HG03432 (cell line): ENCODE results near the gene RAB11FIP3.

Experiments
- ATAC-seq: cut with Tn5 transposase; IDR thresholded peaks from one replicate; pipeline ENCODE4 v1.9.1; 2021; ENCODE audit warnings: mild to moderate bottlenecking, moderate library complexity; ENCODE audit not compliant: unreplicated experiment

RAB11FIP3 gene

DNA sequence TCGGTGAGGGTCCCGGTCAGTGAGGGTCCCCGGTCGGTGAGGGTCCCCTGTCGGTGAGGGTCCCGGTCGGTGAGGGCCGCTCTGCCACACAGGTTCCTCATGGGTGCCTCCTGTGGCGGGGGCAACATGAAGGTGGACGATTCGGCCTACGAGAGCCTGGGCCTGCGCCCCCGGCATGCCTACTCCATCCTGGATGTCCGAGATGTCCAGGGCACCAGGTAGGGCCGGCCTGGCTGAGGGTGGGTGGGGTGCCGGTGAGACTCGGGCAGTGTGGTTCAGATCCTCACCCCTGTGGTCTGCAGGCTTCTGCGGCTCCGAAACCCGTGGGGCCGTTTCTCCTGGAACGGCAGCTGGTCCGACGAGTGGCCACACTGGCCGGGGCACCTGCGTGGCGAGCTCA lies 125.8 kb downstream of the RAB11FIP3 start:
- no peak for ATAC-seq

DNA sequence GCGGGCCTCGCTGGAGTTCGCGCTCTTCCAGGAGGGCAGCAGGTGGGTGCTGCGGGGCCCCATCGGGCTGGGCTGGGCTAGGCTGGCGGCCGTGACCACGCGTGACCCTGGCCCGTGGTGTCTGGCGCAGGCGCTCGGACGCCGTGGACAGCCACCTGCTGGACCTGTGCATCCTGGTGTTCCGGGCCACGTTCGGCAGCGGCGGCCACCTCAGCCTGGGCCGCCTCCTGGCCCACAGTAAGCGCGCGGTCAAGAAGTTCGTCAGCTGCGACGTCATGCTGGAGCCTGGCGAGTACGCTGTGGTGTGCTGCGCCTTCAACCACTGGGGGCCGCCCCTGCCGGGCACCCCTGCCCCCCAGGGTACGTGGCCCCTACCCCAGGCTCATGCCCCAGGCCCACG lies 126.7 kb downstream of the RAB11FIP3 start:
- no peak for ATAC-seq

DNA sequence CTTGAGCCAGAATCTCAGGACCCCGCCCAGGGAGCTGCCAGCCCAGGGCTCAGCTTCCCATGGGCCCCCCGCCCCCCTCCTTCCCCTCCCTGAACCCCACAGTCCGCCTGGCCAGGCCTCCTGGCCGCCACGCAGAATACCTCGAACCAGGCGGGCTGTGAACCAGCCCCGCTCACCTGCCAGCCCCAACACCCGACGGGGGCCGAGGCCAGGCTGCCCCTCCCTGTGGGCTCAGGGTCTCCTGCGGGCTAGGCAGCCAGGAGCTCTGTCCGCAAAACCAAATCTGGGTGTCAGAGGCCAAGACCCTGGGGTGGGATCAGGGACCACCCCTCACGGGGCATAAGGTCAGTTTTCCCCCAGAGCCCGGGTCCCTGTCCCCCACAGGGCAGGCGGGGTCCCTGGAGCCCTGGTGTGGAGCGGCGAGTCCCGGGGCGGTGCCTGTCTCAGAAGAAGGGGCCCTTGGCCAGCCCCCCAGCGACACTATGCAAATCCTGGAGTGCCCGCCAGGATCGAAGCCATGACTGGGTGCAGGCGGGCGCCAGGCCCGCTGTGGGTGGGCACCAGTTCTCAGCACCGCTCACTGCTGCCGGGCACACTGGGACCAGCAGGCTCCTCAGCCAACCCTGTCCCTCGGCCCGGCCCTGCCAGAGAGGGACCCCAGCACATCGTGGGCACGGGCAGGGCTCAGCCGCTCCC lies 128.3 kb downstream of the RAB11FIP3 start:
- no peak for ATAC-seq

DNA sequence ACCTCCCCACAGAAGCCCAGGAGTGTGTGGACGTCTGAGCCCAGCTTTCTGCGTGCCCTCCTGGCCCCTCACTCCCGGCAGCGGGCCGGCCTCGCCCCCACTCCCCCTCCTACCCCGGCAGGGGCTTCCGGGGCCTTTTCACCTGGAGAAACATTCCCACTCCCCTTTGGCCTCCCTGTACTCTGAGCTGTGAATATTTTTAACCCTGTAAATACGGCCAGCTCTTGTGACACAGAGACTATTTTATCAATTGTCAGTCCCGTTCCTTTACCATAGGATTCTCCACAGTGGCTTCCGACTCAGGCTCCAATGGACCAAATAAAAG lies 128.8 kb downstream of the RAB11FIP3 start:
- no peak for ATAC-seq

DNA sequence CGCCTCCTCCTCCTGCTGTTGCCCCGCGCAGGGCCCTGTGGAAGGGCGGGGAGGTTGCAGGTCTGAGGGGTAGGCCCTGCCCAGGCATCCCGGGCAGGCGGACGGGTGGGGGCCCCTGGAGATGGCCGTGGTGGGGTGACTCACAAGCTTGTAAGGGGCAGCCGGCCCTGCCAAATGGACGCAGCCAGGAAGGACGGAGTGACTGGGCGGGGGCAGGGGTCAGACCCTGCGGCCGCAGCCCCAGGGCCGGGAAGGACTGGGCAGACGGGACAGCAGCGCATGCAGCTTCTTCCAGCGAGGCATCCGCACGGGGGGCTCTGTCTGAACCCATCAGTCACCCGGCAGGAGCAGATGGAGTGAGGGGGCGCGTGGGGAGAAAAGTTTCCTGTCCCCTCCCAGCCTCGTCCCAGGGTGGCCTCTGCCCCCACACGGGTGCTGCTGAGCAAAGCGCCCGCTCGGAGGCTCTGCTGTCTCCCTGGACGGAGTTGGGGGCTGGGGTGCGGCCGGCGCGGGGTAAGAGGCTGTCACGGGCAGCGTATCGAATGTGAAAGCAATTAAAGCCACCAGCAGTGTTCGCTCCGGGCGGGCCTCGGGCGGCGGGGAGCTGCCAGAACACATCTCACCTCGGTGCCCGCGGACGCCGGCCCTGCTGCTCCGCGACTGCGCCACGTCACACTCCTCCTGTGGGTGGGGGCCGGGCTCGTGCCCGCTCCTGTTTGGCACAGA lies 129.4 kb downstream of the RAB11FIP3 start:
- no peak for ATAC-seq

DNA sequence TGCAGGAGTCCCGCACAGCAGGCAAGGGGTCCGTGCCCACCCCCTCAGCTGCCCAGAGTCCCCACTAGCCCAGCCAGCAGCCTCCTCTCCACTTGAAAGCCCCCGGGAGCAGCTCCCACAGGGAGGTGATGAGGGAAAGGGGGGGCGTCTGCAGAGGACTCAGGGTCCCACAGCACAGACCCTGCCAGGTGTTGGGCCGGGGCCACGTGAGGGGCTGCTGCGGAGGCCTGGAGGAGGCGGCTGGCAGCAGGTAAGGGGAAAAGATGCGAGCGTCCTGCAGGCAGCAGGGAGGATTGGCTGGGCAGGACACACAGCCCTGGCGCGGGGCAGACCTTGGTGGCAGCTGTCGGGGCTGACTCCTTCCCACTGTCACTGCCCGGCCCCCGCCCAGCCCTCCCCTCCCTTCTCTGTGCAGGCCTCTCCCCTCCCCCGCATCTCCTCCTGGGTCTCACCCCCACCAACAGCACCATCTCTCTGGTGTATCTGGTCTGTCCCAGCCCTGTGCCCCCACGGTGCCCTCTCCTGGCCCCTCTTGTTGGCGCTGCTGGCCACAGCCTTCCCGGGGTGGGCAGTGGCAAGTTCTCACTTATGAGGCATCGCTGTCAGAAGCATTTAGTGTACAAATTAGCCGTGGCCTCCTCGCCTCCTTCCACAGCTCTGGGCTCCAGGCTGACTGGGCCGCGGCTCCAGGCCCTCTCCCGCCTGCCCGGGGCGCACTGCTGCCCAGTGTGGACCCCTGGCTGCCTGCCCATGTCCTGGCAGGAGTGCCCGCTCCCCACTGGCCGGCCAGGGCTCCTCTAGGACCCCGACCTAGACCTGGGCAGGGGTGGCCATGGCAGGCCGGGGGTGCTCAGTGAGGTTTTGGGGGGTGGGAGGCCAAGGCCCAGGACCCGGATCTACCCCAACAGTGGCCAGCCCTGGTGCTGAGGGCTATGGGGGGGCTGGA lies 130.4 kb downstream of the RAB11FIP3 start:
- no peak for ATAC-seq

DNA sequence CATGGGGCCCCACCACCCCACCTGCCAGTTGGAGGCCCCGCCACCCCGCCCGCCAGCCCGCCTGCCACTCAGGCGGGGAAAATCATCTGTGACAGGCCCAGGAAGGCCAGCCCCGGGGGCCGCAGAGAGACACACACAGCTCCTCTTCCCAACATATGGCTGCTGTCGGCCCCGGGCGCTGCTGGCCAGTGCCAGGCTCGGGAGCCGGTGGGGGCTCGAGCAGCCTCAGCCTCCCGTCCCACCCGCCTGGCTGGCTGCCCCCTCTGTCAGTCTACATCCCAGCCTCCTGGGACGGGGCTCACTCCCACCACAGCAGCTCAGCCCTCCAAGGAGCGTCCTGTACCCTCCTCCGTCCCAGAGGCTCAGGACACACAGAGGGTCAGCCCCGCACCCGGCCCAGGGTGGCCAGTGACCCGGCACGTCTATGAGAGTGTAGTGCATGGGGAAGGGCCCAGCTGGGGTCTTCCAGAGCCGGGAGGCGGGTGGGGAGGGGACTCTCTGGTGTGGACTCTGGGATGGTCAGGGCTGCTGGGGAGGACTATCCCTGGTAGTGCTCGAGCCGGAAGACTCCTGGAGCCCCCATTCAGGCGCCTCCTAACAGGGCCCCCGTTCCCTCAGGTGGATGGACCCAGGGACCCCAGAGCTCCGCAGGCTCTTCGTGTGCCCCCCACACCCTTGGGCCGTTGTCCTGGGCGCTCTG lies 131.2 kb downstream of the RAB11FIP3 start:
- no peak for ATAC-seq

DNA sequence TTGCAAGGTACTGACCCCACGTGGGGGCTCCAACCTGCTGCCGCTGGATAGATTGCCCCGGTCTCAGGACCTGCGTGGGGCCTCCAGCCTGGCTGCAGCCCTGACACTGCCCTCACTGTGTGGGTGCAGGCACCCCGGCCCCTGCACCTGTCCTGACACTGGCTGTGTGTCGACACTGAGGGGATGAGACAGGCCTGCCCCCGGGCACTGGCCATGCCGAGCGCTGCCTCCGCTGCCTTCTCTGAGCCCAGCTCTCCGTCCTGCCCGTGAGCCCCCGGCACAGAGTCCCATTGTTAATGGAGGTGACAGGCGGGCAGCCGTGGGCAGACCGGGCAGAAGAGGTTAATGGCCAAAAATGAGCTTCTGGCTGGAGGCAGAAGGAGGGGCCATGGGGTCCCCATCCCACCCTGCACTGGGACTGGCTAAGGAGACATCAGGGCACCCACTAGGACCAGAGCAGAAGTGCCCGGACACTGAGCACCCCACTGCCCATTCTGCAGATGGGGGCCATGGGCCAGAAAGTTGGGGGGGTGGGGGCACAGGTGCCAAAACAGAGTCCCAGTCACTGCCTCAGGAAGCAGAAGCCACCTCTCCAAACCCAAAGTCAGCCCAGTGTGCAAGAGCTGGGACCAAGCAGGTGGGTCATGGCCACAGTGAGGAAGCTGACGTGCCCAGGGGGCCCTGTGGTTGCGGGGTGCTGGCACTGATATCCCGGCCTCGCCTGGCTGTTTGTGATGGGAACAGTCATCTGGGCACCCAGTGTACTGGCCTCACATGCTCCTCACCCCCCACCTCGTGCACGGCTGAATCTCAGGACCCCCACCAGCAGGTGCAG lies 132.2 kb downstream of the RAB11FIP3 start:
- no peak for ATAC-seq

DNA sequence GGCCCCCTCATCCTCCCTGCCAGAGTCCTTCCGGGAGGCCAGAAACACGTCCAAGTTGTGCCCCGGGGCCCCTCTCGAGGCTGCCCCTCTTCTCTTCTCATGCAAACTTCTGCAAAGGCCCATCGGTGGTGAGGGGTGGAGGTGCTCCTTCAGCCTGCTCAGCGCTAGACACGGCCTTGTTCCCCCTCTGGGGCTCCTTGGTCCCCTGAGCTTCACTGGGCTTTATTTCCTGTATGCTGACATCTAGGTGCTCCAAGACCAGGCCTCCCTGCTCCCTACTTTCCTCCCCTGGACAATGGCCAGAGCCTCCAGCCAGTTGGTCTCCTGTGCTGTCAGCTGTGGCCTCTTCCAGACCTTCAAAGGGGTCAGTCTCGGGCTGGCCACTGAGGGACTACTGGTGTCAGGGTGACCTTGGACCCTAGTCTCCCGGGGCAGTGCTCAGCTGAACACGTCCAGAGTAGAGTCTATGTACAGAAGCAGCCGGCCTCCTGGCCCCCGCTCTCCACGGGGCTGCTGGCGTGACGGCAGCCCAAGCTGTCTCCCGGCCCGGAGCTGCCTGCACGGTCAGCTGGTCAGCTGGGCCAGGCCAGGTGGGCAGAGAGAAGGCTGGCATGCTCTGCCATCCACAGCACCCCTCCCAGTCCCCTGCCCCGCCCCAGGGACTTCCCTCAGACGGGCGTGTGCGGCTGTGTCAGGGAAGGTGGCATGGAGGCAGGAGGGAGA lies 133.0 kb downstream of the RAB11FIP3 start:
- no peak for ATAC-seq

DNA sequence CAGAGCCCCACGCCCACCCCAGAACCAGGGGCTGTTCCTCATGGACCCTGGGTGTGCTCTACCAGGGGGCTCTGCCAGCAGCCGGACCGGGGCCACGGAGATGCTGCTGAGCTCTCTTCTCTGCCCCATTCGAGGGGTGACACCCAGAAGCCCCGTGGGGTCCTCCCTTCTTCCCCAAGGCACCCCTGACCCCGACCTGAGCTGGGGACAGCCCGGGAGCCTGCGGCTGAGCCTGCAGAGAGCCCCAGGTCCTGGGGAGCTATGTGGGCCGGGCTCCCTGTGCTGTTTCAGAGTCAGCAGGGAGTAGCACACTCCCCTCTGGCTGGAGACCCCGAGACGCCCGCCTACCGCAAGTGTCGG lies 133.6 kb downstream of the RAB11FIP3 start:
- ATAC-seq = no peak

DNA sequence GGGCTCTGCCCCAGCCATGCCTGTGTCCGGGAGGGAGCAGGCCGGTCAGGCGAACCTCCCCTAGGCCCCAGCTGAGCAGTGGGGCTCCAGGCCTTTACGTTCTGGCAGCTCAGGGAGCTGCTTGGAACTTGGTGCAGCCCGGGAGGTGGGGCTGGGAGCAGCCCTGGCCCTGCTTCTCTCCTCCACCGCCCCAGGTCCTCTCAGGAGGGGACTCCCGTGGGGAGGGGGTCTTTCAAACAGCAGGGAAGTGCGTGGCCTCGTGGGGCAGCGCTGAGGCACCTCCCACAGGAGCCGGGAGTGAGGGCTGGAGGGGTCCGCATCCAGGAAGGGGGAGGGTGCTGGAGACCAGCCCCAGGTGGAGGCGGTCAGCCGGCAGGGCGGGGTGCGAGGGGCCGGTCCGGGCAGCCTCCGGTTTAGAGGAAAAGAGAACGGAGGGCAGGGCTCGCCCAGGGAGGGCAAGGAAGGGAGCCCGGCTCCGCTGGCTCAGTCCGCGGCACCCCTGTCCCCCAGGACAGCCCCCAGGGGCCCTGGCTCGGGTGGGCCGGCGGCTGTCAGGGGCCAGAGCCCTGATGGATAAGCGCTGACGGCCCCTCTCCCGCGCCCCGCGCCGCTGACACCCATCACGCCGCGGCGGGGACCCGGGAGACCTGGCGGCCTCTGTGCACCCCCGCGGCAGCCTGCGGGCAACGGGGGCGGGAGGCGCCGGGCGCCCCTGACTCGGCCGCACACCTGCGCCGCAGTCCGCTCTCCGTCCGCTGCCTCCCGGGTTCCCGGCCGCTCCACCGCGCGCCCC lies 134.2 kb downstream of the RAB11FIP3 start:
- ATAC-seq = no peak

DNA sequence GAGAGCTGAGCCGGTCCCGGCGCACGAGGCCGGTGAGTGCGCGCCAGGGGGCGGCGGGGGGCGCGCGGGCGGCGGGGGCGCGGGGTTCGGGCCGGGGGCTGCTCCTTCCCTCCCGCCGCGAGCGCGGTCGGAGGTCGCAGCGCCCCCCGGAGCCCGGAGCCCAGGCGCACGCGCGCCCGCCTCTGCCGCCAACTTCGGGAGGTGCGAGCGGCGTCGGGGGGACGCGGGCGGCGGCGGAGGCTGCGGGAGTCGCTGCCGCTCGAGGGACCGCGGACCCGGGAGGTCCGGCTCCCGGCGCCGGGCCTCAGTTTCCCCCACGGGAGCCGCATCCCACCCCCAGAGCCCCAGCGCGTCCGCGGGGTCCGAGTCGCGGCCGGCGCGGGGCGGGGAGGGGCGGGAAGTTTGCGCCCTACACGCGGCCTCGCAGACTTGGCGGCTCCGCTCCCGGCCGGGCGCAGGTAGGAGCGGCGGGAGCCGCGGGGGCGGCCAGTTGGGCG lies 134.8 kb downstream of the RAB11FIP3 start, which contains the start of gene PRR35:
Gene PRR35, plus strand, starts transcription at position 191 of the 497 bp plus-strand sequence. CDS start 2,901 bp downstream, outside the sequence.
- no peak for ATAC-seq

DNA sequence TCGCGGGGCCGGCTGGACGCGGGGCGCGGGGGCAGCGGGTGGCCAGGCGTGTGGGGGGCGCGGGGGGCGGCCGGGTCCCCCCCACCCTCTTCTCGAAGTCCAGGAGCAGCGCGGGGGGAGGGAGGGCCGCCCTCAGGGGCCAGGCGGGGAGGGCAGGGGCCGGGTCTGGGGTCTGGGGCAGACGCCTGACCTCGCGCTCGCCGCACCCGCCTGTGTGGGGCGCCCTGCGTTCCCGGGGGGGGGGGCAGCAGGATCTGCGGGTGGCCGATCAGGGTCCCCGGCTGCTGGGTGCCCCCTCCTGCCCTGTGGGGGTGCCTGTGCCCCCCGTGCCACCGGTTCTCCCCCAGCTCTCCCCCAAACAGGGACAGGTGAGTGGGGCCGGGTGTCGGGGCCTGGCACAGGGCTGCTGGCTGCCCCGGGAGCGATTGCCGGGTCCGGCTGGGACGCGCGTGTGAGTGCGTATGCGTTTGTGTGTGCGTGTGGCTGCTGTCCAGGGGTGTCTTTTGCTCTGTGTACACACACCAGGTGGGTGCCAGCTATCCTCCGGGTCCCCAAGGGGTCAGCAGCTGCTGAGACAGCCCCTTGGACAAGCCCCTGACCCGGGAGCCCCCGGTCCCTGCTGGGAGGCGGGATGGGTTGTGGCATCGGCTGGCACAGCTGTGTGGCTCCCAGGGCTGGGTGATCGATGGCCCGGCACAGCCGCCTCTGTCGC lies 135.4 kb downstream of the RAB11FIP3 start:
- ATAC-seq = no peak

DNA sequence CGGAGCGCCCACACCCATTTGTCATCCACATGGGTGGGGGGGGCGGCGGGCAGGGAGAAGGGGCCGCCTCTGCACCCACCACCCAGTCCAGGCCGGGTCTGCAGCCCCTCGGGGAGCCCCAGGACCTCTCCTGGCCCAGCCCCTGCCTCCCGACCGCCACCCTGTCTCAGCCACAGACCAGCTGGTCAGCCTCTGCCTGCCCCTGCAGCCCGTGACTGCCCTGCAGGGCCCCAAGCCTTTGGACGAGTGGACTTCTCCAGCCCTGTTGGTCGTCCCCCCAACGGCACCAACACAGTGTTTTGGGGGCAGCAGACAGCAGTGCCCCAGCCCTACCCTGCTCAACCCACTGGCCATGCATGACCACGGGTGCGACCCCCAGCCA lies 136.0 kb downstream of the RAB11FIP3 start:
- no peak for ATAC-seq

DNA sequence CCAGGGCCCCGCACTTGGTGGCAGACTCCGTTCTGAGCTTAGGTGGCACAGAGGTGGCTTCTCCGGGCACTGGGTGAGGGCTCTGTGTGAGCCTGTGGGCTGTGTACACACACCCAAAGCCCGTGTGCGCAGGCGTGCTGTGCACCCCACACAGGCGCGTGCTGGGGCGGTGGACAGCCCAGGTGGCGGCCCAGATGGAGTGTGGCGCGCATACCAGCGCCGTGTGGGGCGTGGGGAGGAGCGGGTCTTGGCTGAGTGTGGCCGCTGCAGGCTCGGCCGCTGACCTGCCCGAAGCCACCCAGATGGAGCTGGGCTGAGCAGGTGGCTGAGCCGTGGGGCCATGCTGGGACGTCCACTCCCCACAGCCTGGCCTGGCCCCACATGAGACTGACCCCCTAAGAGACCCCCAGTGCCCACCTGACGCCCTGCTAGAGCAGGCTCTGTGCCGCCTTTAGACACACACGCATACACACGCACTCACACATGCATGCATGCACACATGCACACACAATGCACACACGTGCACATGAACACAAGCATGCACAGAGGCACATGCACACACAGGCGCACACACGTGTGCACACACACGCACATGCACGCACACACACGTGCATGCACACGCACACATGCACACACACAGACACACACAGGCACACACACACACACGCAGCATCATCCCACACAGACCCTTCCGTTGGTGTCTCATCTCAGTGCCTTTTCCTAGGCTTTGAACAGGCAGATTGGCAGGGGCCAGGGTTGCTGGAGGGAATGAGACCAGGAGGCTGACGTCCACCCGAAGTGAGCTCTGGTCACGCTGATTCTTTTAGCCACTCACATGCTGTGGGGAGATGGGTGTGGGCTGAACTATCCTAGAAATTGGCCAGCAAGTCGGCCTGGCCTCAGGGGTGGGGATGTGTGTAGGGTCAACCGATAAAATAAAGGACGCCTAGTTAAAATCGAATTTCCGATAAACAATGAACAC lies 136.8 kb downstream of the RAB11FIP3 start:
- no peak for ATAC-seq

DNA sequence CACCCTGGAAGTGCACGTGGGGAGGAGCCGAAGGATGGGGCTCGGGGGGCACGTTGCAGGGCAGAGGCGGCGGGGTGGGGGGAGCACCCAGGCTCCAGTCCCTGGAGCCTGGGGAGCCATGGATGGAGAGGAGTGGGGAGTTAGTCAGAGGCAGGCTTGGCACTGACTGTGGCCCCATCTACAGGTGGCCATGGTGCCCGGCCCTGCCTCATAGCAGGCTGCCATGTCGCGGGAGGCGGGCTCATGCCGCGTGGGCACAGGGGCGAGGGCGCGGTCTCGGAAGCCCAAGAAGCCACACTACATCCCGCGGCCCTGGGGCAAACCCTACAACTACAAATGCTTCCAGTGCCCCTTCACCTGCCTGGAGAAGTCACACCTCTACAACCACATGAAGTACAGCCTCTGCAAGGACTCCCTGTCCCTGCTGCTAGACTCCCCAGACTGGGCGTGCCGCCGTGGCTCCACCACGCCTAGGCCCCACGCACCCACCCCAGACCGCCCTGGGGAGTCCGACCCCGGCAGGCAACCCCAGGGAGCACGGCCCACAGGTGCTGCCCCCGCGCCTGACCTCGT lies 137.7 kb downstream of the RAB11FIP3 start:
- no peak for ATAC-seq
